Smooth muscle cell (in vitro differentiated cells): Measurements from ENCODE around the gene ECE1. TPM values are rescaled to one million over a fixed set of nuclear protein-coding genes. Genes with fewer than 3 reads are reported as not detected.

Source experiments
- DNase-seq: peaks from one replicate; lab custom pipeline; 2025; ENCODE audit not compliant: unreplicated experiment; lab: John Stamatoyannopoulos, UW
- H2AFZ ChIP-seq: fragments of 200-600 bp; sonication (generic); 2 replicates; pipeline ENCODE4 v1.6.0; 2016; ENCODE audit warnings: antibody characterized with exemption, low read depth, mild to moderate bottlenecking
- H3F3A ChIP-seq: fragments of 200-600 bp; sonication (generic); 2 replicates; pipeline ENCODE4 v1.6.0; 2017; ENCODE audit warnings: antibody characterized with exemption, low read depth
- H3K27ac ChIP-seq: fragments of 200-600 bp; sonication (generic); 2 replicates; pipeline ENCODE4 v1.5.1; 2016; ENCODE audit warnings: low read depth, mild to moderate bottlenecking
- H3K27me3 ChIP-seq: fragments of 200-600 bp; sonication (generic); 2 replicates; pipeline ENCODE4 v1.6.1; 2016; ENCODE audit warnings: low read depth, mild to moderate bottlenecking
- H3K36me3 ChIP-seq: fragments of 200-600 bp; sonication (generic); 2 replicates; pipeline ENCODE4 v1.5.1; 2016; ENCODE audit warnings: low read depth
- H3K4me1 ChIP-seq: fragments of 200-600 bp; sonication (generic); 2 replicates; pipeline ENCODE4 v1.5.1; 2016; ENCODE audit warnings: low read depth
- H3K4me2 ChIP-seq: fragments of 200-600 bp; sonication (generic); 2 replicates; pipeline ENCODE4 v1.6.0; 2016; ENCODE audit warnings: mild to moderate bottlenecking
- H3K4me3 ChIP-seq: fragments of 200-600 bp; sonication (generic); 2 replicates; pipeline ENCODE4 v1.5.1; 2016; ENCODE audit warnings: mild to moderate bottlenecking
- H3K79me2 ChIP-seq: fragments of 200-600 bp; sonication (generic); 2 replicates; pipeline ENCODE4 v1.6.0; 2016; ENCODE audit warnings: low read depth, mild to moderate bottlenecking
- H3K9ac ChIP-seq: fragments of 200-600 bp; sonication (generic); 2 replicates; pipeline ENCODE4 v1.6.0; 2016; ENCODE audit warnings: low read depth
- H3K9me3 ChIP-seq: fragments of 200-600 bp; sonication (generic); replicated peaks from 2 replicates; pipeline ENCODE4 v1.5.1; 2016; ENCODE audit warnings: low read depth
- H4K20me1 ChIP-seq: fragments of 200-600 bp; sonication (generic); 2 replicates; pipeline ENCODE4 v1.6.0; 2016; ENCODE audit warnings: low read depth
- CTCF ChIP-seq: fragments of 200-600 bp; sonication (generic); IDR thresholded peaks from 2 replicates; pipeline ENCODE4 v1.5.1; 2017; ENCODE audit warnings: borderline replicate concordance, mild to moderate bottlenecking, antibody characterized with exemption; ENCODE audit not compliant: insufficient read depth, poor library complexity, severe bottlenecking
- WGBS: methylation state at CpG from one replicate; pipeline ENCODE4 v1.1.7; 2016; ENCODE audit warnings: low lambda C conversion rate; 5-methylcytosine and 5-hydroxymethylcytosine counted together
- polyA plus RNA-seq: library from polyadenylated mRNA; unstranded; fragments of >200 nt; fragmentation: Nextera tagmentation; extraction: Ambion mirVana; gene quantifications from 2 replicates; pipeline ENCODE4 v1.2.1, GENCODE V29; 2016
- total RNA-seq: library from RNA; depleted of rRNA; stranded (reverse); fragments of >200 nt; gene quantifications from 2 replicates; pipeline ENCODE4 v1.2.3, GENCODE V29; 2014

ECE1 gene
- total and polyA plus RNA-seq, 2 experiments from 2014 or later, result 108 to 129 TPM

- DNase-seq, result no peak
- Histone ChIP-seq H3K9me3 (no peaks in the 10 kb centered on the region), H3K27ac (peak overlapping the region; percentile 57), H3K27me3 (no peaks in the 10 kb centered on the region), H3F3A (peaks cover 23% of the 10 kb centered on the region), H3K4me2 (peak overlapping the region; percentile 13), H3K4me1 (peaks cover 20% of the 10 kb centered on the region), H4K20me1 (peaks cover 63% of the 10 kb centered on the region), H3K36me3 (no peaks in the 10 kb centered on the region), H3K4me3 (no peak overlapping the region), H3K79me2 (peaks cover 92% of the 10 kb centered on the region), H2AFZ (no peak overlapping the region), H3K9ac (no peak overlapping the region)
- WGBS, result 65% methylated on average over 13 of the region's 13 CpGs
- TF ChIP-seq CTCF, result no peak
Measured at GRCh38 chr1:21294266-21294989, 4.2 kb upstream of the ECE1 start.

DNA sequence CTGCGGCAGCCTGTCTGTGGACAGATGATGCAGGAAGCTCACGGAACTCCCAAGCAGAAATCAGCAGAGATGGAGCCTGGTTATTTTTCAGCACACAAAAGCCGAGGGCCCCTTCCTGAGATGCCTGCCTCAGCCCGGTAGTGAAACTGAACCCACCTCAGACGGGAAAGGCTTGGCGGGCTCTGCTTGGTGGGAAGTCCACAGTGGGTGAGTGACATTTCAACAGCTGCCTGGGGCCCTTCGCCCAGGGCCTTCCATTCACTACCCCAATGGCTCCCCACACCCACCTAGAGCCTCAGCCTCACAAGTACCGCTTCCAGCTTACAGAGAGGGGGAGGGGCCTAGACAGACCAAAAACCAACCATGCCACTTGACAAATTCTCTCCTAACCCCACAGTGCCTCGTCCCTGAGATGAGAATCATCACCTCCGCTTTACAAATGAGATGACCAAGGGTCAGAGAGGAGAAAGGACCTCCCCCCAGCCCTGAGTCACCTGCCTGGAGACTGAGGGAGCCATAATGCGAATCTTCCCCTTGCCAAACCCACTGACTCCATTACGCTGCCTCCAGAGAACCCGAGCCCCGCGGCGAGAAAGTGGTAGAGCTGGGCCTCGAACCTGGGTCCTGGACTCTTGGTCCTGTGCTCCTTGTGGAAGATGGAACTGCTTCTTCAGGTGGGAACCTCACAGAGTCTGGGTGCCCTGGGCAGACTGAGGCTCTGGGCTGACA is 3.4 kb upstream of the ECE1 start:
- Histone ChIP-seq H3K79me2 (peaks cover 92% of the 10 kb centered on the region), H3K27me3 (no peaks in the 10 kb centered on the region), H3K9me3 (no peaks in the 10 kb centered on the region), H3K4me1 (peaks cover 25% of the 10 kb centered on the region), H3K4me3 (no peak overlapping the region), H3K36me3 (no peaks in the 10 kb centered on the region), H2AFZ (no peak overlapping the region), H3K9ac (no peak overlapping the region), H3F3A (peaks cover 21% of the 10 kb centered on the region), H3K27ac (peak overlapping the region; percentile 57), H4K20me1 (peaks cover 58% of the 10 kb centered on the region), H3K4me2 (peak overlapping the region; percentile 21)
- 74% methylated on average over 17 of the region's 17 CpGs for WGBS
- TF ChIP-seq CTCF, result no peak
- DNase-seq, result no peak

GRCh38 chr1:21292984-21293536 is 2.8 kb upstream of the ECE1 start:
- 75% methylated on average over 9 of the region's 9 CpGs for WGBS
- Histone ChIP-seq H3K4me2 (peak overlapping the region; percentile 21), H3K36me3 (no peaks in the 10 kb centered on the region), H3K79me2 (peaks cover 92% of the 10 kb centered on the region), H3K27ac (peak overlapping the region; percentile 57), H3K4me3 (no peak overlapping the region), H3K9ac (no peak overlapping the region), H3K9me3 (no peaks in the 10 kb centered on the region), H3K27me3 (no peaks in the 10 kb centered on the region), H4K20me1 (peaks cover 58% of the 10 kb centered on the region), H3F3A (peaks cover 18% of the 10 kb centered on the region), H3K4me1 (peaks cover 25% of the 10 kb centered on the region), H2AFZ (no peak overlapping the region)
- DNase-seq, result no peak
- no peak for TF ChIP-seq CTCF
